ENCODE measurements around the gene SYNE1. TPM values are rescaled to one million over a fixed set of nuclear protein-coding genes. Genes with fewer than 3 reads are reported as not detected.

SYNE1 gene
- total and polyA plus RNA-seq, 4 experiments from 2014 or later: 22.5 to 228 (median 144) TPM

GRCh38 chr6:152166897-152167296, 470.3 kb downstream of the SYNE1 start:
- DNase-seq: no peak

GRCh38 chr6:152166497-152166896, 470.7 kb downstream of the SYNE1 start:
- Histone ChIP-seq H3K27ac (ENCODE audit: low read depth, low read length) (no peak overlapping the region), H3K4me3 (ENCODE audit: low read length in 2 of 2) (no peak overlapping the region), H3K36me3 (ENCODE audit: insufficient read depth, low read length) (peaks cover 41% of the 10 kb centered on the region), H3K4me1 (ENCODE audit: insufficient read depth, low read length) (peaks cover 21% of the 10 kb centered on the region), H3K27me3 (ENCODE audit: insufficient read depth, low read length) (no peaks in the 10 kb centered on the region), H3K9me3 (ENCODE audit: control insufficient read depth in 1 of 2, low read length in 2 of 2) (no peaks in the 10 kb centered on the region)
- intact Hi-C loops (cut with micrococcal nuclease): no loop called here
- H3K4me3 Mint-ChIP-seq: no peak overlapping the region
- H3K36me3 Mint-ChIP-seq: peaks cover 49 to 77% of the 10 kb centered on the region in 2 donors
- no peak for DNase-seq
- ChIA-PET POLR2A (ENCODE audit: partially characterized antibody) (interaction anchor here (4.0 kb wide), 1 partner anchor 18 kb away, joined by 31 read pairs; no protein-coding TSS in a partner anchor), CTCF (ENCODE audit: partially characterized antibody) (interaction anchor here (1.4 to 1.7 kb wide), 2 partner anchors 19 to 39 kb away, joined by 4 read pairs; no protein-coding TSS in a partner anchor)
- peaks cover 37 to 44% (median 41%) of the 10 kb centered on the region in 4 donors for H3K4me1 Mint-ChIP-seq
- no peaks in the 10 kb centered on the region for H3K27me3 Mint-ChIP-seq
- H3K27ac Mint-ChIP-seq: peak overlapping the region in 1 of 7 donors; percentile 57
- H3K9me3 Mint-ChIP-seq: peaks cover 0 to 3% (median 0%) of the 10 kb centered on the region in 8 donors

More at GRCh38 chr6:152166897-152167296, 470.3 kb downstream of the SYNE1 start:
- Mint-ChIP-seq H3K4me1 (peaks cover 34 to 44% (median 42%) of the 10 kb centered on the region in 4 donors), H3K36me3 (peaks cover 52 to 74% of the 10 kb centered on the region in 2 donors), H3K27ac (peak overlapping the region in 2 of 7 donors; percentile 15 to 32), H3K4me3 (no peak overlapping the region), H3K9me3 (peaks cover 0 to 3% (median 0%) of the 10 kb centered on the region in 8 donors), H3K27me3 (no peaks in the 10 kb centered on the region)
- peaks cover 37% of the 10 kb centered on the region for H3K36me3 ChIP-seq (ENCODE audit: insufficient read depth, low read length)
- ChIA-PET CTCF (ENCODE audit: partially characterized antibody) (interaction anchor here (1.4 to 1.7 kb wide), 2 partner anchors 18 to 39 kb away, joined by 4 read pairs; no protein-coding TSS in a partner anchor), POLR2A (ENCODE audit: partially characterized antibody) (interaction anchor here (4.0 kb wide), 1 partner anchor 18 kb away, joined by 31 read pairs; no protein-coding TSS in a partner anchor)
- intact Hi-C loops (cut with micrococcal nuclease): no loop called here
- no peaks in the 10 kb centered on the region for H3K27me3 ChIP-seq (ENCODE audit: insufficient read depth, low read length)
- no peaks in the 10 kb centered on the region for H3K9me3 ChIP-seq (ENCODE audit: control insufficient read depth in 1 of 2, low read length in 2 of 2)
- H3K4me3 ChIP-seq (ENCODE audit: low read length in 2 of 2): no peak overlapping the region
- no peak overlapping the region for H3K27ac ChIP-seq (ENCODE audit: low read depth, low read length)
- H3K4me1 ChIP-seq (ENCODE audit: insufficient read depth, low read length): peaks cover 21% of the 10 kb centered on the region

- H3K4me1 ChIP-seq (ENCODE audit: insufficient read depth, low read length): peaks cover 6% of the 10 kb centered on the region
- H3K9me3 Mint-ChIP-seq: no peaks in the 10 kb centered on the region
- no peaks in the 10 kb centered on the region for H3K27me3 ChIP-seq (ENCODE audit: insufficient read depth, low read length)
- H3K4me3 Mint-ChIP-seq: no peak overlapping the region
- DNase-seq: no peak
- no peak overlapping the region for H3K27ac ChIP-seq (ENCODE audit: low read depth, low read length)
- H3K36me3 Mint-ChIP-seq: peaks cover 40 to 71% of the 10 kb centered on the region in 2 donors
- H3K4me1 Mint-ChIP-seq: peaks cover 29 to 38% (median 33%) of the 10 kb centered on the region in 4 donors
- ChIA-PET POLR2A (ENCODE audit: partially characterized antibody) (interaction anchor here (0.8 to 4.0 kb wide), 3 partner anchors 20 to 88 kb away, joined by 3 to 31 read pairs (median 4); no protein-coding TSS in a partner anchor), CTCF (ENCODE audit: partially characterized antibody) (interaction anchor here (1.8 kb wide), 1 partner anchor 10 kb away, joined by 4 read pairs; no protein-coding TSS in a partner anchor)
- H3K27me3 Mint-ChIP-seq: no peaks in the 10 kb centered on the region
- H3K4me3 ChIP-seq (ENCODE audit: low read length in 2 of 2): no peak overlapping the region
- H3K27ac Mint-ChIP-seq: peak overlapping the region in 3 of 7 donors; percentile 20 to 46 (median 23)
- intact Hi-C loops (cut with micrococcal nuclease): no loop called here
- no peaks in the 10 kb centered on the region for H3K9me3 ChIP-seq (ENCODE audit: control insufficient read depth in 1 of 2, low read length in 2 of 2)
- H3K36me3 ChIP-seq (ENCODE audit: insufficient read depth, low read length): peaks cover 42% of the 10 kb centered on the region
Observed at GRCh38 chr6:152164957-152165356, 472.2 kb downstream of the SYNE1 start.

- Histone ChIP-seq H3K4me3 (ENCODE audit: low read length in 2 of 2) (no peak overlapping the region), H3K9me3 (ENCODE audit: control insufficient read depth in 1 of 2, low read length in 2 of 2) (no peaks in the 10 kb centered on the region), H3K4me1 (ENCODE audit: insufficient read depth, low read length) (peaks cover 6% of the 10 kb centered on the region), H3K27me3 (ENCODE audit: insufficient read depth, low read length) (no peaks in the 10 kb centered on the region), H3K36me3 (ENCODE audit: insufficient read depth, low read length) (peaks cover 36% of the 10 kb centered on the region), H3K27ac (ENCODE audit: low read depth, low read length) (no peak overlapping the region)
- intact Hi-C loops (cut with micrococcal nuclease): no loop called here
- Mint-ChIP-seq H3K27ac (peak overlapping the region in 6 of 7 donors; percentile 11 to 85 (median 76)), H3K27me3 (no peaks in the 10 kb centered on the region), H3K4me3 (no peak overlapping the region), H3K4me1 (peaks cover 23 to 32% (median 27%) of the 10 kb centered on the region in 4 donors), H3K9me3 (no peaks in the 10 kb centered on the region), H3K36me3 (peaks cover 36 to 78% of the 10 kb centered on the region in 2 donors)
- no peak for DNase-seq
- ChIA-PET POLR2A (ENCODE audit: partially characterized antibody) (interaction anchor here (1.3 to 2.4 kb wide), 2 partner anchors 9 to 24 kb away, joined by 6 to 7 read pairs; no protein-coding TSS in a partner anchor), CTCF (ENCODE audit: partially characterized antibody) (no interaction called here)
Observed at GRCh38 chr6:152161501-152161900, 475.7 kb downstream of the SYNE1 start.

GRCh38 chr6:152160346-152160745, 476.8 kb downstream of the SYNE1 start:
- no peaks in the 10 kb centered on the region for H3K9me3 Mint-ChIP-seq
- H3K4me1 Mint-ChIP-seq: peaks cover 19 to 30% (median 23%) of the 10 kb centered on the region in 4 donors
- H3K27ac ChIP-seq (ENCODE audit: low read depth, low read length): no peak overlapping the region
- ChIA-PET POLR2A (ENCODE audit: partially characterized antibody) (interaction anchor here (2.4 to 2.7 kb wide), 2 partner anchors 11 to 24 kb away, joined by 7 to 12 read pairs; no protein-coding TSS in a partner anchor), CTCF (ENCODE audit: partially characterized antibody) (interaction anchor here (1.3 to 1.4 kb wide), 2 partner anchors 8 to 11 kb away, joined by 4 to 7 read pairs; no protein-coding TSS in a partner anchor)
- H3K4me3 ChIP-seq (ENCODE audit: low read length in 2 of 2): no peak overlapping the region
- peak overlapping the region; percentile 35 to 92 (median 87) for H3K27ac Mint-ChIP-seq
- peak in 2 of 5 donors; percentile 5 to 37 for DNase-seq
- no peaks in the 10 kb centered on the region for H3K9me3 ChIP-seq (ENCODE audit: control insufficient read depth in 1 of 2, low read length in 2 of 2)
- H3K4me1 ChIP-seq (ENCODE audit: insufficient read depth, low read length): peaks cover 6% of the 10 kb centered on the region
- peaks cover 41 to 78% of the 10 kb centered on the region in 2 donors for H3K36me3 Mint-ChIP-seq
- H3K36me3 ChIP-seq (ENCODE audit: insufficient read depth, low read length): peaks cover 38% of the 10 kb centered on the region
- no peaks in the 10 kb centered on the region for H3K27me3 Mint-ChIP-seq
- H3K27me3 ChIP-seq (ENCODE audit: insufficient read depth, low read length): no peaks in the 10 kb centered on the region
- H3K4me3 Mint-ChIP-seq: no peak overlapping the region
- intact Hi-C loops (cut with micrococcal nuclease): no loop called here

- Histone ChIP-seq H3K9me3 (ENCODE audit: control insufficient read depth in 1 of 2, low read length in 2 of 2) (no peaks in the 10 kb centered on the region), H3K27ac (ENCODE audit: low read depth, low read length) (no peak overlapping the region), H3K27me3 (ENCODE audit: insufficient read depth, low read length) (no peaks in the 10 kb centered on the region), H3K4me3 (ENCODE audit: low read length in 2 of 2) (no peak overlapping the region), H3K4me1 (ENCODE audit: insufficient read depth, low read length) (no peaks in the 10 kb centered on the region), H3K36me3 (ENCODE audit: insufficient read depth, low read length) (peaks cover 56% of the 10 kb centered on the region)
- Mint-ChIP-seq H3K4me3 (no peak overlapping the region), H3K36me3 (peaks cover 51 to 83% of the 10 kb centered on the region in 2 donors), H3K27me3 (no peaks in the 10 kb centered on the region), H3K9me3 (no peaks in the 10 kb centered on the region), H3K4me1 (peaks cover 7 to 16% (median 9%) of the 10 kb centered on the region in 4 donors), H3K27ac (peak overlapping the region in 6 of 7 donors; percentile 20 to 70 (median 43))
- intact Hi-C loops (cut with micrococcal nuclease): no loop called here
- ChIA-PET POLR2A (ENCODE audit: partially characterized antibody) (interaction anchor here (1.1 to 2.0 kb wide), 2 partner anchors 29 to 146 kb away, joined by 3 to 7 read pairs; no protein-coding TSS in a partner anchor), CTCF (ENCODE audit: partially characterized antibody) (interaction anchor here (0.7 to 1.5 kb wide), 5 partner anchors 9 to 110 kb away, joined by 3 to 5 read pairs (median 3); no protein-coding TSS in a partner anchor)
- no peak for DNase-seq
Observed at GRCh38 chr6:152155792-152156191, 481.4 kb downstream of the SYNE1 start.
